ENCODE measurements around the gene IGSF3.

IGSF3 gene

GRCh38 chr1:116686175-116686574 is 18.6 kb upstream of the IGSF3 start:
- DNase-seq, result no peak

GRCh38 chr1:116684575-116684974 is 17.0 kb upstream of the IGSF3 start:
- DNase-seq, result no peak

- DNase-seq, result no peak
Observed at GRCh38 chr1:116682641-116683221, 15.2 kb upstream of the IGSF3 start.

GRCh38 chr1:116681343-116681899 is 13.9 kb upstream of the IGSF3 start:
- DNase-seq, result no peak

- peak; percentile 48 to 56 for DNase-seq
Observed at GRCh38 chr1:116680752-116681151, 13.2 kb upstream of the IGSF3 start.

- DNase-seq, result no peak
Observed at GRCh38 chr1:116679828-116680628, 12.5 kb upstream of the IGSF3 start.

- DNase-seq, result no peak
Observed at GRCh38 chr1:116679091-116679827, 11.7 kb upstream of the IGSF3 start.

- no peak for DNase-seq
Observed at GRCh38 chr1:116678732-116679090, 11.2 kb upstream of the IGSF3 start.

- no peak for DNase-seq
Observed at GRCh38 chr1:116677474-116678062, 10.0 kb upstream of the IGSF3 start.

- no peak for DNase-seq
Observed at GRCh38 chr1:116676291-116676690, 8.8 kb upstream of the IGSF3 start.

- DNase-seq, result no peak
Observed at GRCh38 chr1:116674751-116675150, 7.2 kb upstream of the IGSF3 start.

- no peak for DNase-seq
Observed at GRCh38 chr1:116674011-116674531, 6.5 kb upstream of the IGSF3 start.

- DNase-seq, result no peak
Observed at GRCh38 chr1:116671912-116672311, 4.4 kb upstream of the IGSF3 start.

- no peak for DNase-seq
Observed at GRCh38 chr1:116671072-116671760, 3.7 kb upstream of the IGSF3 start.

- no peak for DNase-seq
Observed at GRCh38 chr1:116668277-116668676, 744 bp upstream of the IGSF3 start.

GRCh38 chr1:116667078-116667574 is 407 bp downstream of the IGSF3 start:
- DNase-seq, result no peak

- peak in 1 of 2 donors; percentile 23 for DNase-seq
Observed at GRCh38 chr1:116666187-116667077, 1.1 kb downstream of the IGSF3 start.

GRCh38 chr1:116664978-116665371 is 2.6 kb downstream of the IGSF3 start:
- DNase-seq, result no peak

GRCh38 chr1:116664366-116664977 is 3.1 kb downstream of the IGSF3 start:
- no peak for DNase-seq

GRCh38 chr1:116663821-116664220 is 3.7 kb downstream of the IGSF3 start:
- no peak for DNase-seq
